IMR-90 (cell line): ENCODE data around the gene INPP5E. TPM values are rescaled to one million over a fixed set of nuclear protein-coding genes. Genes with fewer than 3 reads are reported as not detected.

ENCODE experiments used
- ATAC-seq: fragments of 200-7000 bp; cut with Tn5 transposase; 2 replicates; pipeline ENCODE4 v1.9.1; 2020; ENCODE audit warnings: low read depth, mild to moderate bottlenecking, moderate library complexity
- BruUV-seq: library from RNA; stranded (reverse); fragments of 400-500 nt; replicated peaks from 2 replicates; lab custom pipeline; 2021; lab: Mats Ljungman, UMichigan
- CTCF ChIA-PET: fragments of 300-600 bp; formaldehyde crosslinking; extraction: SDS; loops from one replicate; lab custom pipeline; 2021; ENCODE audit warnings: antibody characterized with exemption; lab: Yijun Ruan, JAX
- POLR2A ChIA-PET: fragments of 300-600 bp; sonication (Branson Sonifier 250); formaldehyde crosslinking; loops from one replicate; lab custom pipeline; 2022; ENCODE audit warnings: antibody characterized with exemption; ENCODE audit not compliant: unreplicated experiment; lab: Charles Lee
- DNase-seq: peaks from one replicate; pipeline ENCODE4 v3.0.0; 2013
- H2AFZ ChIP-seq: replicated peaks from 2 replicates; pipeline ENCODE3; 2013; ENCODE audit warnings: low read length, mild to moderate bottlenecking; ENCODE audit not compliant: poor library complexity
- H2AK5ac ChIP-seq: 2 replicates; pipeline ENCODE4 v1.6.1; 2013; ENCODE audit warnings: low read depth, low read length, inconsistent platforms
- H2AK9ac ChIP-seq: replicated peaks from 2 replicates; pipeline ENCODE3; 2013; ENCODE audit warnings: mild to moderate bottlenecking, low read depth, low read length, moderate library complexity; ENCODE audit not compliant: poor library complexity
- H2BK120ac ChIP-seq: 2 replicates; pipeline ENCODE4 v1.6.1; 2013; ENCODE audit warnings: low read depth, low read length, inconsistent platforms
- H2BK15ac ChIP-seq: 3 replicates; pipeline ENCODE4 v1.6.1; 2013; ENCODE audit warnings: low read depth, low read length, inconsistent platforms
- H2BK20ac ChIP-seq: 2 replicates; pipeline ENCODE4 v1.6.1; 2013; ENCODE audit warnings: low read depth, mild to moderate bottlenecking, inconsistent platforms, low read length, moderate library complexity
- H2BK5ac ChIP-seq: 2 replicates; pipeline ENCODE4 v1.6.1; 2013; ENCODE audit warnings: mild to moderate bottlenecking, low read depth, low read length, inconsistent platforms; ENCODE audit not compliant: poor library complexity, severe bottlenecking
- H3K14ac ChIP-seq: replicated peaks from 2 replicates; pipeline ENCODE4 v1.6.1; 2013; ENCODE audit warnings: low read depth, low read length, inconsistent platforms
- H3K18ac ChIP-seq: 2 replicates; pipeline ENCODE4 v1.6.1; 2013; ENCODE audit warnings: low read depth, low read length, control low read depth
- H3K23ac ChIP-seq: 2 replicates; pipeline ENCODE4 v1.6.1; 2013; ENCODE audit warnings: low read depth, low read length, inconsistent platforms
- H3K27ac ChIP-seq: 2 replicates; pipeline ENCODE4 v1.5.1; 2013; ENCODE audit warnings: mild to moderate bottlenecking, control low read depth, low read length; ENCODE audit not compliant: insufficient read depth
- H3K27me3 ChIP-seq: 2 replicates; pipeline ENCODE4 v1.6.1; 2013; ENCODE audit warnings: low read length; ENCODE audit not compliant: control insufficient read depth, insufficient read depth
- H3K36me3 ChIP-seq: 2 replicates; pipeline ENCODE4 v1.6.1; 2013; ENCODE audit warnings: low read length, mixed read lengths; ENCODE audit not compliant: control insufficient read depth, insufficient read depth
- H3K4ac ChIP-seq: 2 replicates; pipeline ENCODE4 v1.6.1; 2013; ENCODE audit warnings: low read depth, low read length, inconsistent platforms
- H3K4me1 ChIP-seq: 2 replicates; pipeline ENCODE4 v1.6.1; 2013; ENCODE audit warnings: low read length, mixed read lengths; ENCODE audit not compliant: control insufficient read depth, insufficient read depth
- H3K4me2 ChIP-seq: 2 replicates; pipeline ENCODE4 v1.6.1; 2013; ENCODE audit warnings: low read depth, mild to moderate bottlenecking, control low read depth, low read length, moderate library complexity
- H3K4me3 ChIP-seq: 2 replicates; pipeline ENCODE4 v1.5.1; 2013; ENCODE audit warnings: low read depth, mild to moderate bottlenecking, control low read depth, low read length, moderate library complexity; ENCODE audit not compliant: insufficient read depth
- H3K56ac ChIP-seq: 2 replicates; pipeline ENCODE4 v1.6.1; 2013; ENCODE audit warnings: low read length, inconsistent platforms; ENCODE audit not compliant: insufficient read depth; ENCODE audit errors: extremely low read depth
- H3K79me1 ChIP-seq, 2 experiments: 2 replicates each; pipeline ENCODE4 v1.6.1; 2013; ENCODE audit warnings: low read length in 2 of 2, inconsistent platforms in 1 of 2, low read depth in 1 of 2
- H3K9ac ChIP-seq: 2 replicates; pipeline ENCODE4 v1.6.1; 2013; ENCODE audit warnings: low read depth, low read length, control low read depth
- H3K9me1 ChIP-seq: 2 replicates; pipeline ENCODE4 v1.6.1; 2013; ENCODE audit warnings: low read length, inconsistent platforms; ENCODE audit not compliant: insufficient read depth
- H3K9me3 ChIP-seq: 2 replicates; pipeline ENCODE4 v1.6.1; 2013; ENCODE audit warnings: low read length; ENCODE audit not compliant: control insufficient read depth, insufficient read depth
- H4K20me1 ChIP-seq: 2 replicates; pipeline ENCODE4 v1.6.1; 2013; ENCODE audit warnings: low read length, inconsistent platforms; ENCODE audit not compliant: insufficient read depth
- H4K5ac ChIP-seq: 2 replicates; pipeline ENCODE4 v1.6.1; 2013; ENCODE audit warnings: mild to moderate bottlenecking, low read depth, low read length, control low read depth
- H4K8ac ChIP-seq, 2 experiments: 2 replicates each; pipeline ENCODE4 v1.6.1; 2013; ENCODE audit warnings: low read depth in 2 of 2, low read length in 2 of 2, control low read depth in 1 of 2, inconsistent platforms in 1 of 2
- H4K91ac ChIP-seq: 2 replicates; pipeline ENCODE4 v1.6.1; 2013; ENCODE audit warnings: low read depth, low read length, inconsistent platforms; ENCODE audit not compliant: insufficient read depth
- ELK1 ChIP-seq: fragments of 150-350 bp; IDR thresholded peaks from 2 replicates; pipeline ENCODE4 v1.6.1; 2016; ENCODE audit warnings: low read depth, mild to moderate bottlenecking, low read length, moderate library complexity, borderline replicate concordance
- WGBS, 2 experiments: methylation state at CpG; one replicate each; pipeline versions ENCODE4 v1.1.5 to v1.1.7; 2013; ENCODE audit warnings: missing lambda C conversion rate in 2 of 2; ENCODE audit not compliant: insufficient read length in 1 of 2; ENCODE audit errors: extremely low coverage in 2 of 2; 5-methylcytosine and 5-hydroxymethylcytosine counted together
- dilution Hi-C: fragments of 300-500 bp; cut with HindIII; formaldehyde crosslinking; loops from one replicate; pipeline ENCODE4 v1.14.3; 2018; ENCODE audit warnings: low sequenced_read_pairs; ENCODE audit not compliant: unreplicated experiment
- in situ Hi-C: fragments of 300-500 bp; cut with MboI; formaldehyde crosslinking; loops from 3 replicates; pipeline ENCODE4 v1.14.3; 2019; ENCODE audit warnings: low sequenced_read_pairs, inconsistent platforms, mixed read lengths
- intact Hi-C: fragments of 100-400 bp; cut with micrococcal nuclease; formaldehyde crosslinking; loops from 2 replicates; pipeline ENCODE4 v1.10.0; 2022
- polyA plus RNA-seq, 3 experiments: library from polyadenylated mRNA; depleted of rRNA; stranded (reverse); fragments of >200 nt; gene quantifications; 2 replicates each; pipeline ENCODE4 v1.2.3, GENCODE V29; 2012; ENCODE audit warnings: low replicate concordance in 1 of 3
- total RNA-seq: library from RNA; depleted of rRNA; stranded (reverse); fragments of >200 nt; gene quantifications from 2 replicates; pipeline ENCODE4 v1.2.3, GENCODE V29; 2012

INPP5E gene
- total and polyA plus RNA-seq, 2 of the 4 experiments (the other 2 are of a cell fraction): 1.6 to 9.4 TPM

- H3K4me2 ChIP-seq: no peak overlapping the region
- H3K4me1 ChIP-seq: no peaks in the 10 kb centered on the region
- in situ Hi-C loops (no loop called here), intact Hi-C loops (no loop called here), dilution Hi-C loops (no loop called here)
- no peak for DNase-seq
- H3K36me3 ChIP-seq: peaks cover 91% of the 10 kb centered on the region
- TF ChIP-seq ELK1: no peak
- no peak overlapping the region for H3K18ac ChIP-seq
- H2AK5ac ChIP-seq: no peak overlapping the region
- peaks cover 93% of the 10 kb centered on the region for H4K20me1 ChIP-seq
- H3K4ac ChIP-seq: no peak overlapping the region
- H4K91ac ChIP-seq: no peak overlapping the region
- no peak overlapping the region for H2AK9ac ChIP-seq
- H2AFZ ChIP-seq: no peak overlapping the region
- H3K9me1 ChIP-seq: no peaks in the 10 kb centered on the region
- POLR2A ChIA-PET: no interaction called here
- H2BK120ac ChIP-seq: no peak overlapping the region
- no peak overlapping the region for H3K9ac ChIP-seq
- H2BK20ac ChIP-seq: no peak overlapping the region
- ATAC-seq: no peak
- H4K8ac ChIP-seq: no peak overlapping the region
- no peaks in the 10 kb centered on the region for H3K27me3 ChIP-seq
- no peak overlapping the region for H2BK15ac ChIP-seq
- H3K9me3 ChIP-seq: no peaks in the 10 kb centered on the region
- H3K14ac ChIP-seq: no peak overlapping the region
- CTCF ChIA-PET: no interaction called here
- 100% methylated on average over 2 of the region's 12 CpGs; no CpG with 5 or more reads in 1 of the 2 experiments for WGBS, 2 experiments
- H3K23ac ChIP-seq: no peak overlapping the region
- H3K56ac ChIP-seq: no peak overlapping the region
- H3K4me3 ChIP-seq: no peak overlapping the region
- no peak overlapping the region for H2BK5ac ChIP-seq
- BruUV-seq: no TSS peak
- H4K5ac ChIP-seq: no peak overlapping the region
- peaks cover 34 to 87% of the 10 kb centered on the region in 2 experiments for H3K79me1 ChIP-seq
- no peak overlapping the region for H3K27ac ChIP-seq
Measured at GRCh38 chr9:136470792-136471469, 31.3 kb upstream of the INPP5E start.
